ENCODE measurements around the gene SPATS2L.

- TF ChIP-seq POLR2A (IDR thresholded peaks at IDR 0.05) (no peak), EP300 (IDR thresholded peaks at IDR 0.05) (no peak)
- TF ChIP-seq, protein P1, sequence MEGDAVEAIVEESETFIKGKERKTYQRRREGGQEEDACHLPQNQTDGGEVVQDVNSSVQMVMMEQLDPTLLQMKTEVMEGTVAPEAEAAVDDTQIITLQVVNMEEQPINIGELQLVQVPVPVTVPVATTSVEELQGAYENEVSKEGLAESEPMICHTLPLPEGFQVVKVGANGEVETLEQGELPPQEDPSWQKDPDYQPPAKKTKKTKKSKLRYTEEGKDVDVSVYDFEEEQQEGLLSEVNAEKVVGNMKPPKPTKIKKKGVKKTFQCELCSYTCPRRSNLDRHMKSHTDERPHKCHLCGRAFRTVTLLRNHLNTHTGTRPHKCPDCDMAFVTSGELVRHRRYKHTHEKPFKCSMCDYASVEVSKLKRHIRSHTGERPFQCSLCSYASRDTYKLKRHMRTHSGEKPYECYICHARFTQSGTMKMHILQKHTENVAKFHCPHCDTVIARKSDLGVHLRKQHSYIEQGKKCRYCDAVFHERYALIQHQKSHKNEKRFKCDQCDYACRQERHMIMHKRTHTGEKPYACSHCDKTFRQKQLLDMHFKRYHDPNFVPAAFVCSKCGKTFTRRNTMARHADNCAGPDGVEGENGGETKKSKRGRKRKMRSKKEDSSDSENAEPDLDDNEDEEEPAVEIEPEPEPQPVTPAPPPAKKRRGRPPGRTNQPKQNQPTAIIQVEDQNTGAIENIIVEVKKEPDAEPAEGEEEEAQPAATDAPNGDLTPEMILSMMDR (IDR thresholded peaks at IDR 0.05), result no peak
Measured at GRCh38 chr2:200467806-200468681, 161.6 kb downstream of the SPATS2L start.

All from ovary (tissue), 3 donors.